C4-2B (cell line): Measurements from ENCODE around the gene ALG8.

Experiments used
- CTCF ChIP-seq: fragments of 450-650 bp; conservative IDR thresholded peaks from 2 replicates; pipeline ENCODE4 v1.5.1; 2017; ENCODE audit warnings: mild to moderate bottlenecking
- ZFX ChIP-seq: fragments of 450-650 bp; IDR thresholded peaks from 2 replicates; pipeline ENCODE4 v1.6.1; 2017

DNA sequence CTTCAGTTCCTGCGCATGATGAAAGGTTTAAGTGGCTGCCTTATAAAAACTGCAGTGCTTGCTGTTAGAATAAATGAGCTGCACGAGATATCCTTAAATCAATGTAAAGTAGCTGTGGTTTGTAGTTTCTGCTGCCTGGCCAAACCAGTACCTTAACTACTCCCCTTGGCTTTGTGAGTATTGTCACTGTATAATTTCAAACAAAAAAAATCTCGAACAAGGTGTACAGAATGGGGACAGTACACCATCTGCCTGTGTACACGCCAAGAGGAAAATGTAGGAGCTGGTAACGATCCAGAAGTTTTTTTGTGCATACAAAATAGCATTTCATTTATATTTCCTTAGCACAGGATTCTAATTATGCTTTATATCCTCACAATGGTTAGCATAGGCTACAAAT is 39.2 kb downstream of the ALG8 start:
- no peak for TF ChIP-seq ZFX
- no peak for TF ChIP-seq CTCF
